ENCODE measurements around the gene APEH.

- no peak for TF ChIP-seq CTCF (IDR thresholded peaks at IDR 0.05)
- TF ChIP-seq ZNF121 (CRISPR knock-in tag; IDR thresholded peaks at IDR 0.05) = no peak
- TF ChIP-seq ATF6 (CRISPR knock-in tag; IDR thresholded peaks at IDR 0.05) = no peak
- TF ChIP-seq CREB1 (CRISPR knock-in tag; IDR thresholded peaks at IDR 0.05) = no peak
- no peak for TF ChIP-seq TEAD1 (CRISPR knock-in tag; IDR thresholded peaks at IDR 0.05)
- no peak for TF ChIP-seq ZNF263 (CRISPR knock-in tag; IDR thresholded peaks at IDR 0.05; ENCODE audit: low read depth)
- no peak for TF ChIP-seq E2F1 (CRISPR knock-in tag; IDR thresholded peaks at IDR 0.05)
- TF ChIP-seq NFE2L1 (CRISPR knock-in tag; IDR thresholded peaks at IDR 0.05) = no peak
- TF ChIP-seq SP1 (CRISPR knock-in tag; conservative IDR thresholded peaks at IDR 0.05) = no peak
- no peak for TF ChIP-seq ETV6 (CRISPR knock-in tag; IDR thresholded peaks at IDR 0.05)
- TF ChIP-seq ESRRA (CRISPR knock-in tag; IDR thresholded peaks at IDR 0.05; ENCODE audit: borderline replicate concordance) = no peak
- TF ChIP-seq NR1H2 (CRISPR knock-in tag; IDR thresholded peaks at IDR 0.05) = no peak
- TF ChIP-seq MAX (CRISPR knock-in tag; IDR thresholded peaks at IDR 0.05) = no peak
Observed at GRCh38 chr3:49648354-49649019, 25.7 kb upstream of the APEH start.
